ENCODE measurements around the gene MEPE.
A peak's percentile ranks its signal among the peaks of the same experiment; 100 is the strongest.

GRCh38 chr4:87838205-87838604 is 5.4 kb downstream of the MEPE start:
- no peak for TF ChIP-seq POLR2A (IDR thresholded peaks at IDR 0.05; ENCODE audit: control extremely low read depth in 1 of 2, low read depth in 2 of 2, low read length in 2 of 2)
- peak; percentile 50 to 69 (median 56) for TF ChIP-seq CTCF (IDR thresholded peaks at IDR 0.05; ENCODE audit: control extremely low read depth in 1 of 3, insufficient read depth in 1 of 3, low read depth in 1 of 3, low read length in 3 of 3)
- no peak for TF ChIP-seq RFX5 (IDR thresholded peaks at IDR 0.05; ENCODE audit: borderline replicate concordance, low read depth, low read length)
- peak; percentile 65 to 77 for TF ChIP-seq RAD21 (IDR thresholded peaks at IDR 0.05 in 1 of 2, conservative IDR thresholded peaks at IDR 0.05 in 1 of 2; ENCODE audit: low read depth in 2 of 2, low read length in 2 of 2)
- no peak for TF ChIP-seq EZH2 (IDR thresholded peaks at IDR 0.05; ENCODE audit: low read depth, low read length, severe bottlenecking)
- TF ChIP-seq ATF3 (IDR thresholded peaks at IDR 0.05; ENCODE audit: insufficient read depth, low read depth, low read length) = no peak
